ENCODE results near the gene DGKZ.

Gene DGKZ

GRCh38 chr11:46305295-46305694 lies 42.0 kb upstream of the DGKZ start:
- TF ChIP-seq CTCF (conservative IDR thresholded peaks at IDR 0.05; ENCODE audit: control insufficient read depth, insufficient read depth, low read depth, low read length): no peak
- H3K4me3 ChIP-seq (ENCODE audit: control insufficient read depth, low read depth, low read length): no peak overlapping the region
- DNase-seq (ENCODE audit: low read depth): no peak

- no peak for TF ChIP-seq CTCF (conservative IDR thresholded peaks at IDR 0.05; ENCODE audit: control insufficient read depth, insufficient read depth, low read depth, low read length)
- no peak overlapping the region for H3K4me3 ChIP-seq (ENCODE audit: control insufficient read depth, low read depth, low read length)
- peak; percentile 75 for DNase-seq (ENCODE audit: low read depth)
Measured at GRCh38 chr11:46306296-46306853, 40.9 kb upstream of the DGKZ start.

GRCh38 chr11:46307369-46307768 lies 39.9 kb upstream of the DGKZ start:
- no peak overlapping the region for H3K4me3 ChIP-seq (ENCODE audit: control insufficient read depth, low read depth, low read length)
- DNase-seq (ENCODE audit: low read depth): no peak
- no peak for TF ChIP-seq CTCF (conservative IDR thresholded peaks at IDR 0.05; ENCODE audit: control insufficient read depth, insufficient read depth, low read depth, low read length)

DNA sequence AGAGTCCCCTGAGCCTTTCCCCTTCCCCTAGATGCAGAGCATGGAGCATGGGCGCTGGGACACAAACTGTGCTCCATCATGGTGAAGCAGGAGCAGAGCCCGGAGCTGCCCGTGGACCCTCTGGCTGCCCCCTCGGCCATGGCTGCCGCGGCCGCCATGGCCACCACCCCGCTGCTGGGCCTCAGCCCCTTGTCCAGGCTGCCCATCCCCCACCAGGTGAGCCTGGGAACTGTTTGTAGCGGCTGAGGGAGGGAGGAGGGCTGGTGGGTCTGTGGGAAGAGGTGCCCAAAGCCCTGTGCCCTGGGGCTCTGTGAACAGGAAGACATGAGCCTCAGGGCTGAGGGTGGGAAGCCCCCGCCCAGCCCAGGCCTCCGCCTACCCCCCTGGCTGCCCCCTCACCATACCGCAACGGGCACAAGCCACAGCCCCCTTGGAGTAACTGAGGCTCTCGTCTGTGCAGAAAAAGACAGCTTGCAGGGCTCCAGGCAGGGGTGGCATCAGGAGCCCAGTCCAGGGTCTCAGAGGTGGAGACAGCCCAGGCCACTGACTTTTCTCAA lies 39.4 kb upstream of the DGKZ start:
- H3K4me3 ChIP-seq (ENCODE audit: control insufficient read depth, low read depth, low read length): no peak overlapping the region
- no peak for TF ChIP-seq CTCF (conservative IDR thresholded peaks at IDR 0.05; ENCODE audit: control insufficient read depth, insufficient read depth, low read depth, low read length)
- no peak for DNase-seq (ENCODE audit: low read depth)

- peak; percentile 70 for DNase-seq (ENCODE audit: low read depth)
- TF ChIP-seq CTCF (conservative IDR thresholded peaks at IDR 0.05; ENCODE audit: control insufficient read depth, insufficient read depth, low read depth, low read length): peak; percentile 80
- no peak overlapping the region for H3K4me3 ChIP-seq (ENCODE audit: control insufficient read depth, low read depth, low read length)
Measured at GRCh38 chr11:46308631-46309419, 38.4 kb upstream of the DGKZ start.

- no peak for DNase-seq (ENCODE audit: low read depth)
- H3K4me3 ChIP-seq (ENCODE audit: control insufficient read depth, low read depth, low read length): no peak overlapping the region
- no peak for TF ChIP-seq CTCF (conservative IDR thresholded peaks at IDR 0.05; ENCODE audit: control insufficient read depth, insufficient read depth, low read depth, low read length)
Measured at GRCh38 chr11:46309814-46310259, 37.4 kb upstream of the DGKZ start.

All from fibroblast of mammary gland (primary cell).